ENCODE measurements around the gene CHID1. TPM values are rescaled to one million over a fixed set of nuclear protein-coding genes. Genes with fewer than 3 reads are reported as not detected.

CHID1 gene
- total and polyA plus RNA-seq, 2 of the 8 experiments (the other 6 are each of a cell fraction or from before 2014, with no cell fraction given): 81.2 to 88.5 TPM

GRCh38 chr11:826836-827145, 83.8 kb downstream of the CHID1 start:
- Histone ChIP-seq H3K9me3 (ENCODE audit: insufficient read depth in 2 of 2, low read depth in 1 of 2, low read length in 1 of 2) (no peaks in the 10 kb centered on the region), H3K4me3 (ENCODE audit: extremely low read depth in 1 of 4, insufficient read depth in 2 of 4, low read depth in 3 of 4, low read length in 4 of 4) (peak overlapping the region; percentile 42 to 63 (median 58)), H3K27me3 (replicated peaks in 1 of 4; ENCODE audit: control insufficient read depth in 3 of 4, extremely low read depth in 1 of 4, insufficient read depth in 3 of 4, low read length in 3 of 4) (peaks cover 6 to 36% (median 25%) of the 10 kb centered on the region in 4 experiments), H3K23me2 (ENCODE audit: low read depth, low read length) (peaks cover 26% of the 10 kb centered on the region), H4K20me1 (replicated peaks in 1 of 2; ENCODE audit: control insufficient read depth in 1 of 2, insufficient read depth in 2 of 2, low read length in 2 of 2) (peaks cover 2 to 6% of the 10 kb centered on the region in 2 experiments), H2BK5ac (ENCODE audit: low read depth, low read length) (no peak overlapping the region), H3K14ac (ENCODE audit: insufficient read length) (no peak overlapping the region), H2BK120ac (replicated peaks; ENCODE audit: low read depth, low read length) (no peak overlapping the region), H2AK5ac (ENCODE audit: low read depth, low read length) (no peak overlapping the region), H4K91ac (replicated peaks; ENCODE audit: insufficient read length, low read length) (no peak overlapping the region), H3K79me1 (ENCODE audit: low read depth, low read length) (no peaks in the 10 kb centered on the region; the same call in 1 of the 2 replicates), H3K4me1 (replicated peaks in 1 of 4; ENCODE audit: control insufficient read depth in 3 of 4, insufficient read depth in 4 of 4, low read length in 3 of 4) (peaks cover 0 to 39% (median 34%) of the 10 kb centered on the region in 4 experiments; a peak in 6 of 7 replicates), H2BK15ac (ENCODE audit: low read length) (no peak overlapping the region), H2AFZ (ENCODE audit: low read length) (no peak overlapping the region), H3K79me2 (ENCODE audit: control insufficient read depth in 1 of 2, insufficient read depth in 2 of 2, low read length in 2 of 2) (no peaks in the 10 kb centered on the region), H3K4me2 (ENCODE audit: insufficient read depth in 1 of 2, low read depth in 2 of 2, low read length in 2 of 2) (peak overlapping the region; percentile 84 to 99), H2BK12ac (ENCODE audit: low read depth, low read length) (no peak overlapping the region), H3K27ac (ENCODE audit: low read depth, low read length) (no peak overlapping the region), H3K4ac (replicated peaks; ENCODE audit: insufficient read length, low read depth, low read length) (no peak overlapping the region), H3K18ac (ENCODE audit: extremely low read depth, low read length) (no peak overlapping the region), H3K9ac (replicated peaks in 1 of 4; ENCODE audit: extremely low read depth in 1 of 4, low read depth in 3 of 4, low read length in 3 of 4) (peak overlapping the region in 3 of 4 experiments; percentile 40 to 54 (median 50); a peak in 3 of 7 replicates), H4K5ac (ENCODE audit: insufficient read length, low read depth, low read length) (no peak overlapping the region), H3K23ac (ENCODE audit: insufficient read length) (no peak overlapping the region), H2BK20ac (ENCODE audit: low read length) (no peak overlapping the region), H3K36me3 (ENCODE audit: control insufficient read depth in 2 of 4, insufficient read depth in 4 of 4, low read length in 3 of 4) (peaks cover 0 to 10% (median 1%) of the 10 kb centered on the region in 4 experiments; a peak in 1 of 8 replicates), H3K56ac (replicated peaks; ENCODE audit: insufficient read length, low read depth, low read length) (no peak overlapping the region), H4K8ac (ENCODE audit: extremely low read depth, insufficient read depth, low read length) (peak overlapping the region; percentile 86)
- TF ChIP-seq SP4 (IDR thresholded peaks at IDR 0.05; ENCODE audit: low read length) (no peak), SUZ12 (IDR thresholded peaks at IDR 0.05; ENCODE audit: low read length) (0 out of 2 replicates have a peak, but pooled peaks have one; percentile 16), HDAC2 (IDR thresholded peaks at IDR 0.05; ENCODE audit: borderline replicate concordance in 1 of 2, low read depth in 2 of 2, low read length in 2 of 2) (no peak), POLR2A (IDR thresholded peaks at IDR 0.05; ENCODE audit: control extremely low read depth in 1 of 2, low read depth in 2 of 2, low read length in 2 of 2) (no peak), CEBPB (IDR thresholded peaks at IDR 0.05; ENCODE audit: low read depth, low read length) (0 out of 2 replicates have a peak, but pooled peaks have one; percentile 26), ZNF274 (IDR thresholded peaks at IDR 0.05; ENCODE audit: borderline replicate concordance, extremely low read depth, low read length) (no peak), BRCA1 (IDR thresholded peaks at IDR 0.05; ENCODE audit: low read depth, low read length) (no peak), RAD21 (IDR thresholded peaks at IDR 0.05 in 1 of 2, conservative IDR thresholded peaks at IDR 0.05 in 1 of 2; ENCODE audit: low read depth in 2 of 2, low read length in 2 of 2) (0 out of 4 replicates have a peak, but pooled peaks of 1 of the 2 experiments have one; percentile 4)
- TF ChIP-seq, protein P1, sequence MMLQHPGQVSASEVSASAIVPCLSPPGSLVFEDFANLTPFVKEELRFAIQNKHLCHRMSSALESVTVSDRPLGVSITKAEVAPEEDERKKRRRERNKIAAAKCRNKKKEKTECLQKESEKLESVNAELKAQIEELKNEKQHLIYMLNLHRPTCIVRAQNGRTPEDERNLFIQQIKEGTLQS (IDR thresholded peaks at IDR 0.05; ENCODE audit: insufficient read depth, low read depth, low read length): no peak
- WGBS, 2 experiments (ENCODE audit: extremely low coverage in 1 of 2, insufficient coverage in 1 of 2, insufficient read length in 1 of 2, insufficient replicate concordance in 2 of 2, low coverage in 1 of 2, low lambda C conversion rate in 2 of 2, missing lambda C conversion rate in 1 of 2): 8% methylated on average over 11 of the region's 22 CpGs; no CpG with 5 or more reads in 1 of the 2 experiments
- CTCF ChIA-PET (ENCODE audit: partially characterized antibody): no interaction called here
- no peak for FAIRE-seq
- POLR2A ChIA-PET (ENCODE audit: partially characterized antibody): interaction anchor here (40.4 to 53.0 kb wide), 2 partner anchors 3 to 16 kb away, joined by 1917 read pairs; partner anchors contain the start of genes CD151, CEND1, CRACR2B and PIDD1
- no peak for DNase-seq (ENCODE audit: low read depth in 1 of 2, low spot score in 2 of 2)
